Gastrocnemius medialis (tissue), 4 donors: Measurements from ENCODE around the gene PDYN. TPM values are rescaled to one million over a fixed set of nuclear protein-coding genes. Genes with fewer than 3 reads are reported as not detected.

Experiments used
- ATAC-seq, 2 donors: fragments of 150-250 bp; one replicate each; pipeline ENCODE4 v1.9.1; 2016
- DNase-seq, 2 donors: peaks; one replicate each; pipeline ENCODE4 v3.0.0-alpha.2; 2019
- H3K27ac ChIP-seq, 4 donors: fragments of 200-600 bp; sonication (generic); 1 replicate in 1 of 4; 2 replicates in 3 of 4; pipeline ENCODE4 v1.5.1; 2016 to 2018; ENCODE audit warnings: mild to moderate bottlenecking in 2 of 4, moderate library complexity in 1 of 4
- H3K27me3 ChIP-seq, 3 donors: fragments of 200-600 bp; sonication (generic) in 2 of 3; 1 replicate in 1 of 3; 2 replicates in 2 of 3; pipeline versions ENCODE4 v1.5.1 to v1.6.0; 2016 to 2019; ENCODE audit warnings: mild to moderate bottlenecking in 1 of 3, moderate library complexity in 1 of 3
- H3K36me3 ChIP-seq, 2 donors: fragments of 200-600 bp; sonication (generic) in 1 of 2; one replicate each; pipeline ENCODE4 v1.5.1; 2017 to 2018
- H3K4me1 ChIP-seq, 2 donors: fragments of 200-600 bp; sonication (generic) in 1 of 2; one replicate each; pipeline ENCODE4 v1.5.1; 2016 to 2017; ENCODE audit warnings: mild to moderate bottlenecking in 2 of 2
- H3K4me3 ChIP-seq, 4 donors: fragments of 200-600 bp; sonication (generic) in 3 of 4; 1 replicate in 1 of 4; 2 replicates in 3 of 4; pipeline ENCODE4 v1.5.1; 2016 to 2019; ENCODE audit warnings: mild to moderate bottlenecking in 2 of 4
- H3K9me3 ChIP-seq, 3 donors: fragments of 200-600 bp; sonication (generic) in 2 of 3; 1 replicate in 1 of 3; 2 replicates in 2 of 3; pipeline ENCODE4 v1.5.1; 2016 to 2019
- POLR2A ChIP-seq, 2 donors: fragments of 450-650 bp; IDR thresholded peaks; one replicate each; pipeline ENCODE4 v1.6.1; 2017; ENCODE audit warnings: antibody characterized with exemption in 2 of 2, mild to moderate bottlenecking in 2 of 2, moderate library complexity in 2 of 2
- in situ Hi-C, 4 donors: fragments of 200-750 bp; cut with MboI; loops; one replicate each; pipeline versions ENCODE4 v1.15.0 to v1.8.0; 2017; ENCODE audit warnings: low sequenced_read_pairs in 4 of 4
- intact Hi-C: fragments of 100-400 bp; cut with DNase I; formaldehyde crosslinking; loops from one replicate; pipeline ENCODE4 v1.15.1; 2023; ENCODE audit warnings: low total_unique reads
- total RNA-seq, 4 donors: library from RNA; depleted of rRNA; stranded (reverse); fragments of >200 nt; gene quantifications; one replicate each; pipeline versions ENCODE4 v1.1.0 to v1.2.3, GENCODE V29; 2016
- TF ChIP-seq, protein P1 (sequence below), 5 experiments: fragments of 450-650 bp in 3 of 5; fragments of 200-600 bp in 2 of 5; sonication (generic) in 2 of 5; IDR thresholded peaks in 4 of 5; conservative IDR thresholded peaks in 1 of 5; 1 replicate in 4 of 5; 2 replicates in 1 of 5; pipeline ENCODE4 v1.5.1; 2016 to 2019; ENCODE audit warnings: antibody characterized with exemption in 5 of 5, mild to moderate bottlenecking in 3 of 5, moderate library complexity in 3 of 5

The PDYN gene
- total RNA-seq, 4 donors from 2014 or later, result not detected

DNA sequence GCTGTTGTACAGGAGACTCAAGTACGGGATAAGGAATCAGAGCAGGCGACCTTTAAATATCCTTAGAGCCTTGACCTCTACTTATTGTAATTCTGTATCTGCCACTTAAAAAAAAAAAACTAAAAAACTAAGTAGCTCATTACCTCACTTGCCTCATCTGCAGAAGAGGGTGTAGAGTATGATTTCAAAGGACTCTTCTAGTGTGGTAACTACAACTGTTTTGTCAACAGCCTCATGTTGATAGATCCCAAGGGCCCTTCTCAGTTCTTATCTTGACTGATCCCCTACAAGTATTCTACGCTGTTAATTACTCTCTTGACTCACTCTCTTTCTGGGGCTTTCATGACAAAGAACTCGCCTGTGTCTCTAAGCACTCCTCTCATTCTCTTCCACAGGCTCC lies 16.7 kb upstream of the PDYN start:
- ATAC-seq (no peak), DNase-seq (no peak)
- Histone ChIP-seq H3K4me1 (no peaks in the 10 kb centered on the region), H3K27me3 (no peaks in the 10 kb centered on the region), H3K27ac (no peak overlapping the region), H3K4me3 (no peak overlapping the region), H3K36me3 (no peaks in the 10 kb centered on the region), H3K9me3 (no peaks in the 10 kb centered on the region)
- TF ChIP-seq POLR2A (IDR thresholded peaks at IDR 0.05), result no peak
- TF ChIP-seq, protein P1, sequence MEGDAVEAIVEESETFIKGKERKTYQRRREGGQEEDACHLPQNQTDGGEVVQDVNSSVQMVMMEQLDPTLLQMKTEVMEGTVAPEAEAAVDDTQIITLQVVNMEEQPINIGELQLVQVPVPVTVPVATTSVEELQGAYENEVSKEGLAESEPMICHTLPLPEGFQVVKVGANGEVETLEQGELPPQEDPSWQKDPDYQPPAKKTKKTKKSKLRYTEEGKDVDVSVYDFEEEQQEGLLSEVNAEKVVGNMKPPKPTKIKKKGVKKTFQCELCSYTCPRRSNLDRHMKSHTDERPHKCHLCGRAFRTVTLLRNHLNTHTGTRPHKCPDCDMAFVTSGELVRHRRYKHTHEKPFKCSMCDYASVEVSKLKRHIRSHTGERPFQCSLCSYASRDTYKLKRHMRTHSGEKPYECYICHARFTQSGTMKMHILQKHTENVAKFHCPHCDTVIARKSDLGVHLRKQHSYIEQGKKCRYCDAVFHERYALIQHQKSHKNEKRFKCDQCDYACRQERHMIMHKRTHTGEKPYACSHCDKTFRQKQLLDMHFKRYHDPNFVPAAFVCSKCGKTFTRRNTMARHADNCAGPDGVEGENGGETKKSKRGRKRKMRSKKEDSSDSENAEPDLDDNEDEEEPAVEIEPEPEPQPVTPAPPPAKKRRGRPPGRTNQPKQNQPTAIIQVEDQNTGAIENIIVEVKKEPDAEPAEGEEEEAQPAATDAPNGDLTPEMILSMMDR (IDR thresholded peaks at IDR 0.05 in 4 of 5, conservative IDR thresholded peaks at IDR 0.05 in 1 of 5), result no peak
- intact Hi-C loops (no loop called here), in situ Hi-C loops (no loop called here)

DNA sequence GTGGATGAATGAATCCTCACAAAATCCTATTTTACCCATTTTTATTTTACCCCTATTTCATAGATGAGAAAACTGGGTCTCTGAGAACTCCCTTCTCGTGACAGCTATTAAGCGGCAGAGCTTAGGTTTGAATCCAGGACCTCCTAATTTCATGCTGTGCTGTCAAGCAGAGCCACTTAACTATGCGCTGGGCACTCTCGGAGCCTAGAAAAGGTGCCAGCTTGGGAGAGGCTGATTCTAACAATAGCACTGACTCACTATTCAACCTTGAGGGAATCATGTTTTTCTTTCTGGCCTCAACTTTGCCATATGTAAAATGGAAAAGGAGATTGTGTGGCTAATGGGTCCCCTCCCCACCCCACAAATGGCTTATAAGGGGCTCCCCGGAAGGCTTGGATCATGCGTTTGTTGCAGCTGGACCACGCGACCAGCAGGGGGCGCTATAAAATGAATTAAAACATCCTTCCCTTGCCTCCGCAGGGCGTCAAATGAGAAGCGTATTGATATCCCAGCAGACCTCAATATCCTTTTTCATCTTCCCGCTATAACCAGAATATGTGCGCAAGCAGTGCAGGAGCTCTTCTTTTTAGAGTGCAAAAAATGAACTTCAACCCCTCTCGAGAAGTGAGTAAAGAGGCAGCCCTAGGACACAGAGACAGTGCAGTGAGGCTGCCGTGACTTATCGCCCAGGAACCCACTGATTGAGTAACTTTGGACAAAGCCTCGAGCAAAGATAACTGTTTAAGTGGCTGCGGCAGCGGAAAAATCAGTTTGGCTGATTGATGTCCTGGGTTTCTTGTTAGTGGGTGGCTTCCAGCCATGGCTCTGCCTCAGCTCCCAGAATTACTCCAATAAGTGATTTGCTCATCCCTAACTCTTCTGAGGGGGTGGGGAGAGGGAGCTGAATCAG lies 12.8 kb upstream of the PDYN start:
- Histone ChIP-seq H3K4me1 (no peaks in the 10 kb centered on the region), H3K27me3 (peaks cover 0 to 2% (median 0%) of the 10 kb centered on the region in 3 donors), H3K27ac (no peak overlapping the region), H3K4me3 (no peak overlapping the region), H3K9me3 (no peaks in the 10 kb centered on the region), H3K36me3 (no peaks in the 10 kb centered on the region)
- intact Hi-C loops, result loop anchor here (1.0 kb wide), 1 partner anchor 166 kb away; no protein-coding TSS in a partner anchor
- no peak for TF ChIP-seq POLR2A (IDR thresholded peaks at IDR 0.05)
- TF ChIP-seq, protein P1 (IDR thresholded peaks at IDR 0.05 in 4 of 5, conservative IDR thresholded peaks at IDR 0.05 in 1 of 5), result peak; percentile 46 to 68 (median 54)
- in situ Hi-C loops, result no loop called here
- DNase-seq (no peak), ATAC-seq (no peak)

DNA sequence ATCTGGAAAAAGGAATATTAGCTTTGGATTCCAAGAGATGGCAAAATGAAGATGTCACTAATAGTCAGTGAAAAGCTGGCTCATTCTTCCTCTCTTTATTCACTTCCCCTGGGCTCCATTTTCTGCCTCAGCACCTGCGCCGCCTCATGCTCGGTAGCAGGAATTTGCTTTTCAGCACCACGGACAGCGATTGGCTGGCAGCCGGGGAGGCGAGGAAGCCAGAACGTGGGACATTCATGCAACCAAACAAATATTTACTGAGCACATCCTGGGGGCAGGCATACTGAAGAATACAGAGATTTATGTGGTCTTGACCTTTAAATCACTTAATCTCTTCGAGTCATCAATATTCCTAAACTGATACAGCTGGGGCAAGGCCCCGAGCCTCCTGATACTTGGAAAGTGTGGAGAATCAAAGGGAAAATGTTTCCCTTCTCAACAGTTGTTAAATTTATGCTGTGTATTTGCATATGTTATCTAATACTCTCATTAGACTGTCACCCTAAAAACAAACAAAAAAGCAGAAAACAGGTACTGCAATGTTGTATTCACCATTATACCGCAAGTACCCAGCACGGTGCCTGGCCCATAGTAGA lies 12.1 kb upstream of the PDYN start:
- no peaks in the 10 kb centered on the region for H3K9me3 ChIP-seq
- in situ Hi-C loops, result no loop called here

DNA sequence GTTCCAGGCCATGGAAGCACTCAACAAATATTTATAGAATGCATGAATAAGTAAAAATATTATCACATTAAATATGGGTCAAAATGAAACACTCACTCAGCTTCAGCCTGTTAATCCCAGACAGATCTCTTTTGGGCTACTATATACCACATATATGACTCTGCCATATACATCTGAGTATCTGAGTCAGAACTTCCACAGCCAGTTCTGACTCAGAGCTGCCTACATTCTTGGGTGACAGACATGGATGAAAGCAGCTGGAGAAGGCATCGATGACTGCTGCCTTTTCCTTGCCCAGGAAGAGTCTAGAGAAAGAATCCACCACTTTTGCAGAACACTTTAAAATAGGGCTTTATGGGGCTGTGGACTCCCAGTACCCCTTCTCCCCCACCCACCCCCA lies 11.5 kb upstream of the PDYN start:
- intact Hi-C loops, result no loop called here
- no peak for DNase-seq

More for the DNA sequence above, 12.1 kb upstream of the PDYN start:
- Histone ChIP-seq H3K4me1 (no peaks in the 10 kb centered on the region), H3K27me3 (peaks cover 0 to 2% (median 0%) of the 10 kb centered on the region in 3 donors), H3K4me3 (no peak overlapping the region), H3K27ac (no peak overlapping the region), H3K36me3 (no peaks in the 10 kb centered on the region)
- ATAC-seq (no peak), DNase-seq (no peak)
- intact Hi-C loops, result loop anchor here (1.0 kb wide), 1 partner anchor 166 kb away; no protein-coding TSS in a partner anchor
- TF ChIP-seq, protein P1 (IDR thresholded peaks at IDR 0.05 in 4 of 5, conservative IDR thresholded peaks at IDR 0.05 in 1 of 5), result no peak
- TF ChIP-seq POLR2A (IDR thresholded peaks at IDR 0.05), result no peak

More for the DNA sequence above, 11.5 kb upstream of the PDYN start:
- Histone ChIP-seq H3K27ac (no peak overlapping the region), H3K27me3 (peaks cover 0 to 2% (median 0%) of the 10 kb centered on the region in 3 donors), H3K36me3 (no peaks in the 10 kb centered on the region), H3K9me3 (no peaks in the 10 kb centered on the region), H3K4me1 (no peaks in the 10 kb centered on the region), H3K4me3 (no peak overlapping the region)
- ATAC-seq, result no peak
- in situ Hi-C loops, result no loop called here
- TF ChIP-seq, protein P1 (IDR thresholded peaks at IDR 0.05 in 4 of 5, conservative IDR thresholded peaks at IDR 0.05 in 1 of 5), result no peak
- TF ChIP-seq POLR2A (IDR thresholded peaks at IDR 0.05), result no peak
